IPS-NIHi7 (cell line): ENCODE results near the gene KRTAP22-2.

Experiments
- DNase-seq: peaks from one replicate; pipeline ENCODE4 v3.0.0; 2012; ENCODE audit warnings: mixed read lengths; ENCODE audit errors: extremely low spot score

Gene KRTAP22-2

DNA sequence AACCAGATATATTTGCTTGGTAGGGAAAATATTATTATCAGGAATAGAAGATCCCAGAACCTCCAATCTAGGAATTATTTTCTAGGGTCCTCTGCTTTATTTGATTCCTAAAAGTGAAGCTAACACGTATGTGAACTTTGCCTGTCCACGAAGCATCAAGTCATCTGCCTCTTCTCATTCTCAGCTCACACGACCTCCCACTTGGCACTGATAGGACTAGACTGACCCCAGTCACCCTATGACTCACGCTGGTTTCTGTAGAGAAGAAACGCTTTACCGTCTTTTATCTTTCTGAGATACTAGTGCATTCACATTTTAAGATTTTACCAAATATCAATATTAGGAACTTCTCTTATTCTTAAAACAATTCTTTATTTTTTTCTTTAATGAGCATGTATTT is 27.1 kb downstream of the KRTAP22-2 start:
- no peak for DNase-seq

DNA sequence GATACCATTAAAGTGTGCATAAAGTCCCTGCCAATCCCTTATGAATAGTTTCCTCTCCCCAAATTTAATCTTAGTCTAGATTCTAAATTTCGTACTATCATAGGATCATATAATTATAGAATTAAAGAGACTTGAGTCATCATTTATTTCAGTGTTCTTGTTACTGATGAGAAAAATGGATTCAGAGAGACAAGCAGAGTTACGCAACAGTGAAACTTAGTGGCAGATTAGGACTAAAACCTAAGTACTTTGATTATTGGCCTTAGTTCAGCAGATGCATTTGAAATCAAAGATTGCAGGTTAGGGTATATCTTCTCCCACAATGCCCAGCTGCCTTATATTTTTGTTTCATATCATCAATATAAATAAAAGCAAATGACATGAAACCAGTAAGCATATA is 28.2 kb downstream of the KRTAP22-2 start:
- DNase-seq = no peak

GRCh38 chr21:30561264-30561895 is 28.8 kb downstream of the KRTAP22-2 start, which contains the start of gene KRTAP19-7:
TSS of gene KRTAP19-7 (minus strand) at chr21:30561314. CDS start at chr21:30561289, 25 bp downstream.
- DNase-seq = no peak

- DNase-seq = no peak
Observed at GRCh38 chr21:30555095-30555494, 35.1 kb downstream of the KRTAP22-2 start.

GRCh38 chr21:30552782-30553181 is 37.4 kb downstream of the KRTAP22-2 start:
- no peak for DNase-seq

DNA sequence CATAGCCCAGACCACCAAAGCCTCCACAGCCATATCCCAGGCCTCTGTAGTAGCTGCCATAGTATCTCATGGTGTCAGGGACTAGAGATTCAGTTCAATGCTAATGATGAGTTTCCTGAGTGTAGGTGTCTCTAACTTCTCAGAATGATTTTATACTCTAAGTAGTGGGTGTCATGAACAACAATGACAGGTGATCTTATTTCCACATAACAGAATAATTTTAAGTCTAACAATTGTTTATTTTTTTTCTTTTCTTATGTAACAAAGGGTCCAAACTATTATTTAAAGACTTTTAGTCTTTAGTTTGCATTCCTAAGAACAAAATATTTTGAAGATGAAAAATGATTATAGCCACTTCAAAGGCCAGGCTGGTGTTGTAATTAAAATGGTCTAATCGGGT is 48.4 kb downstream of the KRTAP22-2 start, which contains the start of gene KRTAP19-6:
TSS of gene KRTAP19-6 (minus strand) at position 101 of the 400 bp plus-strand sequence. CDS start at position 70, 31 bp downstream.
- no peak for DNase-seq
